Mesenchymal stem cell (in vitro differentiated cells and primary cell): ENCODE data around the gene RPAIN.

Experiments
- DNase-seq: peaks from one replicate; pipeline ENCODE4 v3.0.0-alpha.2; 2013
- H2AFZ ChIP-seq: one replicate; pipeline ENCODE4 v1.6.1; 2013; ENCODE audit warnings: low read depth, mild to moderate bottlenecking, control low read depth, inconsistent platforms, low read length, moderate library complexity
- H2AK5ac ChIP-seq: 2 replicates; pipeline ENCODE4 v1.6.1; 2013; ENCODE audit warnings: low read length, moderate library complexity, mild to moderate bottlenecking, inconsistent platforms; ENCODE audit not compliant: severe bottlenecking
- H2BK120ac ChIP-seq: one replicate; pipeline ENCODE4 v1.6.1; 2013; ENCODE audit warnings: low read depth, mild to moderate bottlenecking, inconsistent platforms, low read length, moderate library complexity
- H2BK12ac ChIP-seq, 2 experiments: one replicate each; pipeline ENCODE4 v1.6.1; 2013; ENCODE audit warnings: inconsistent platforms in 2 of 2, low read length in 2 of 2, mild to moderate bottlenecking in 2 of 2, moderate library complexity in 2 of 2, control low read depth in 1 of 2
- H2BK15ac ChIP-seq: one replicate; pipeline ENCODE4 v1.6.1; 2013; ENCODE audit warnings: mild to moderate bottlenecking, low read depth, inconsistent platforms; ENCODE audit not compliant: poor library complexity, severe bottlenecking
- H2BK5ac ChIP-seq: 2 replicates; pipeline ENCODE4 v1.6.1; 2013; ENCODE audit warnings: low read depth, mild to moderate bottlenecking, low read length, control low read depth, inconsistent platforms; ENCODE audit not compliant: poor library complexity, severe bottlenecking
- H3K14ac ChIP-seq, 2 experiments: one replicate each; pipeline ENCODE4 v1.6.1; 2013; ENCODE audit warnings: inconsistent platforms in 2 of 2, low read length in 2 of 2, control low read depth in 1 of 2, mild to moderate bottlenecking in 1 of 2, moderate library complexity in 1 of 2
- H3K18ac ChIP-seq, 2 experiments: one replicate each; pipeline ENCODE4 v1.6.1; 2013; ENCODE audit warnings: inconsistent platforms in 2 of 2, low read length in 2 of 2, control low read depth in 1 of 2, low read depth in 1 of 2, mild to moderate bottlenecking in 1 of 2
- H3K23ac ChIP-seq, 2 experiments: one replicate each; pipeline ENCODE4 v1.6.1; 2013; ENCODE audit warnings: inconsistent platforms in 2 of 2, low read length in 2 of 2, mild to moderate bottlenecking in 2 of 2, moderate library complexity in 2 of 2, control low read depth in 1 of 2
- H3K27ac ChIP-seq: 2 replicates; pipeline ENCODE4 v1.5.1; 2013; ENCODE audit warnings: mild to moderate bottlenecking, moderate library complexity, low read length, control low read depth, inconsistent platforms; ENCODE audit not compliant: poor library complexity, severe bottlenecking
- H3K27me3 ChIP-seq, 2 experiments: 2 replicates each; pipeline versions ENCODE4 v1.6.1 to v1.7.0; 2013; ENCODE audit warnings: low read length in 2 of 2, mild to moderate bottlenecking in 2 of 2, moderate library complexity in 2 of 2, control low read depth in 1 of 2, inconsistent platforms in 1 of 2; ENCODE audit not compliant: control insufficient read depth in 1 of 2, insufficient read depth in 1 of 2
- H3K36me3 ChIP-seq, 2 experiments: 2 replicates each; pipeline versions ENCODE4 v1.6.1 to v1.7.0; 2013; ENCODE audit warnings: low read length in 2 of 2, control low read depth in 1 of 2, inconsistent platforms in 1 of 2, low read depth in 1 of 2, mild to moderate bottlenecking in 1 of 2; ENCODE audit not compliant: insufficient read depth in 2 of 2, control insufficient read depth in 1 of 2
- H3K4ac ChIP-seq, 2 experiments: one replicate each; pipeline ENCODE4 v1.6.1; 2013; ENCODE audit warnings: inconsistent platforms in 2 of 2, low read length in 2 of 2, mild to moderate bottlenecking in 2 of 2, moderate library complexity in 2 of 2, control low read depth in 1 of 2, low read depth in 1 of 2
- H3K4me1 ChIP-seq: 2 replicates; pipeline ENCODE4 v1.6.1; 2013; ENCODE audit warnings: low read depth, low read length, control low read depth; ENCODE audit not compliant: control insufficient read depth, insufficient read depth
- H3K4me2 ChIP-seq: 2 replicates; pipeline ENCODE4 v1.6.1; 2013; ENCODE audit warnings: low read length, mild to moderate bottlenecking, inconsistent platforms; ENCODE audit not compliant: poor library complexity, severe bottlenecking
- H3K4me3 ChIP-seq, 2 experiments: 2 replicates each; pipeline versions ENCODE4 v1.5.1 to v1.7.0; 2013; ENCODE audit warnings: low read length in 2 of 2, mild to moderate bottlenecking in 2 of 2, control low read depth in 1 of 2, low read depth in 1 of 2; ENCODE audit not compliant: insufficient read depth in 1 of 2
- H3K79me1 ChIP-seq: replicated peaks from 2 replicates; pipeline ENCODE4 v1.6.1; 2013; ENCODE audit warnings: mild to moderate bottlenecking, control low read depth, low read length, inconsistent platforms; ENCODE audit not compliant: poor library complexity, severe bottlenecking
- H3K9ac ChIP-seq: 2 replicates; pipeline ENCODE4 v1.7.0; 2013; ENCODE audit warnings: mild to moderate bottlenecking, low read length, moderate library complexity
- H3K9me3 ChIP-seq: 2 replicates; pipeline ENCODE4 v1.7.0; 2013; ENCODE audit warnings: mild to moderate bottlenecking, low read length; ENCODE audit not compliant: control insufficient read depth
- H4K8ac ChIP-seq: one replicate; pipeline ENCODE4 v1.6.1; 2013; ENCODE audit warnings: inconsistent platforms, mild to moderate bottlenecking, low read length, moderate library complexity
- H4K91ac ChIP-seq: one replicate; pipeline ENCODE4 v1.6.1; 2013; ENCODE audit warnings: mild to moderate bottlenecking, low read length, inconsistent platforms
- WGBS: methylation state at CpG from one replicate; pipeline ENCODE4 v1.1.7; 2013; ENCODE audit warnings: mixed read lengths; 5-methylcytosine and 5-hydroxymethylcytosine counted together

The RPAIN gene

DNA sequence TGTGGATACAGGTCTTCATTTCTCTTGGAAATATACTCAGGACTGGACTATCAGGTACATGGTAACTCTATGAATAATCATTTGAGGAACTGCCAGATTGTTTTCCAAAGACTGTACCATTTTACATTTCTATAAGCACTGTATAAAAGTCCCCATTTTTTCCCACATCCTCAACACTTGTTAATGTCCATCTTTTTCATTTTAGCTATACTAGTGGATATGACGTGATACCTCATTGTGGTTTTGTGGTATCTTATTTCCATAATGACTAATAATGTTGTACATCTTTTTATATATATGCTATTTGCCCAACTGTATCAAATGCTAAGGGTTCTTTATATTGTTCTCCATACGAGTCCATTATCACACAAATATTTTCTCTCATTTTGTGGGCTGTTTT lies 23.4 kb upstream of the RPAIN start:
- DNase-seq, result no peak
- no CpG with 5 or more reads among the region's 2 CpGs for WGBS
- H3K36me3 ChIP-seq, result peaks cover 46 to 81% of the 10 kb centered on the region in 2 experiments

DNA sequence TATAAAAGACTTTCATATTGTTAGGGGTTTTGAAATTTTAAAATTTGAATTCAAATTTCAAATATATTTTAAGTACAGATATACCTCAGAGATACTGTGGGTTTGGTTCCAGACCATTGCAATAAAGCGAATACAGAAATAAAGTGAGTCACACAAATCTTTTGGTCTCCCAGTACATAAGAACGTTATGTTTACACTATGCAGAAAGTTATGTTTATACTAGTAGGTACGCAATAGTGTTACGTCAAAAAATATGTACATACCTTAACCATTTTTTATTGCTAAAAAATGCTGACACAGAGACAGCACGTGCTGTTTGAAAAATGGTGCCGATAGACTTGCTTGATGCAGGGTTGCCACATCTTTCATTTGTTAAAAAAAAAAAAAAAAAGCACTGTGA lies 20.2 kb upstream of the RPAIN start:
- no peak overlapping the region for H2BK120ac ChIP-seq
- H3K36me3 ChIP-seq, result peaks cover 41 to 85% of the 10 kb centered on the region in 2 experiments
- H3K14ac ChIP-seq, result no peak overlapping the region
- H4K91ac ChIP-seq, result no peak overlapping the region
- no peak overlapping the region for H2BK5ac ChIP-seq
- no peak for DNase-seq
- peaks cover 4% of the 10 kb centered on the region for H3K79me1 ChIP-seq
- no peak overlapping the region for H3K4ac ChIP-seq
- no peaks in the 10 kb centered on the region for H3K9me3 ChIP-seq
- H3K9ac ChIP-seq, result no peak overlapping the region
- no peak overlapping the region for H2AK5ac ChIP-seq
- no peak overlapping the region for H3K23ac ChIP-seq
- H3K27me3 ChIP-seq, result no peaks in the 10 kb centered on the region
- H2AFZ ChIP-seq, result no peak overlapping the region
- H3K4me3 ChIP-seq, result no peak overlapping the region
- H4K8ac ChIP-seq, result no peak overlapping the region
- no peak overlapping the region for H3K4me2 ChIP-seq
- no peak overlapping the region for H2BK12ac ChIP-seq
- no peak overlapping the region for H3K27ac ChIP-seq
- 90% methylated on average over 3 of the region's 6 CpGs for WGBS
- H2BK15ac ChIP-seq, result no peak overlapping the region
- H3K4me1 ChIP-seq, result no peaks in the 10 kb centered on the region
- no peak overlapping the region for H3K18ac ChIP-seq

More for the DNA sequence above, 23.4 kb upstream of the RPAIN start:
- no peak overlapping the region for H3K4me3 ChIP-seq
- H3K9ac ChIP-seq, result no peak overlapping the region
- no peaks in the 10 kb centered on the region for H3K9me3 ChIP-seq
- H3K4me1 ChIP-seq, result no peaks in the 10 kb centered on the region
- H3K14ac ChIP-seq, result no peak overlapping the region
- H4K8ac ChIP-seq, result no peak overlapping the region
- H3K79me1 ChIP-seq, result peaks cover 6% of the 10 kb centered on the region
- H4K91ac ChIP-seq, result no peak overlapping the region
- H2BK5ac ChIP-seq, result no peak overlapping the region
- H3K23ac ChIP-seq, result no peak overlapping the region
- H2BK12ac ChIP-seq, result no peak overlapping the region
- H2BK120ac ChIP-seq, result no peak overlapping the region
- H3K27me3 ChIP-seq, result no peaks in the 10 kb centered on the region
- H2AFZ ChIP-seq, result no peak overlapping the region
- no peak overlapping the region for H2BK15ac ChIP-seq
- no peak overlapping the region for H2AK5ac ChIP-seq
- no peak overlapping the region for H3K4me2 ChIP-seq
- H3K27ac ChIP-seq, result no peak overlapping the region
- H3K18ac ChIP-seq, result no peak overlapping the region
- H3K4ac ChIP-seq, result no peak overlapping the region

DNA sequence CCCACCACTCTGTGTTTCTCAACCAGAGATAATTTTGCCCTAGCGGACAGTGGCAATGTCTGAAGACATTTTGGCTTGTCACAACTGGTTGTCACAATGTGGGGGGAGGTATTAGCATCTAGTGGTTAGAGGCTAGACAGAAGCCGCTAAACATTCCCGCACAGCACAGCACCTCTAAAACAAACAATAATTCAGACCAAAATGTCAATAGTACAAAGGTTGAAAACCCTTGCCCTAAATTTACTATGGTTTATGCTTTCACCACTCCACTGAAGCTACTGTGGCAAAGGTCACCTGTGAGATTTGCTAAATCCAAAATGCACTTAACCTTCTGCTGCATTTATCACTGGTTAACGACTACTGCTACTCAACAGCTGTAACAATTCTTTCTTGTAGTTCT lies 14.6 kb upstream of the RPAIN start:
- Histone ChIP-seq H3K4ac (no peak overlapping the region), H3K14ac (no peak overlapping the region), H2BK120ac (no peak overlapping the region), H3K27ac (no peak overlapping the region), H3K4me2 (no peak overlapping the region), H3K23ac (no peak overlapping the region), H3K9me3 (no peaks in the 10 kb centered on the region), H3K4me1 (no peaks in the 10 kb centered on the region), H2BK5ac (no peak overlapping the region), H4K8ac (no peak overlapping the region), H3K79me1 (peaks cover 19% of the 10 kb centered on the region), H3K9ac (no peak overlapping the region), H3K27me3 (no peaks in the 10 kb centered on the region), H3K4me3 (no peak overlapping the region), H3K36me3 (peaks cover 29 to 94% of the 10 kb centered on the region in 2 experiments), H2BK12ac (no peak overlapping the region), H2AFZ (no peak overlapping the region), H4K91ac (no peak overlapping the region), H2AK5ac (no peak overlapping the region), H2BK15ac (no peak overlapping the region), H3K18ac (no peak overlapping the region)
- DNase-seq, result no peak
- WGBS, result 87% methylated on average over 4 of the region's 4 CpGs

DNA sequence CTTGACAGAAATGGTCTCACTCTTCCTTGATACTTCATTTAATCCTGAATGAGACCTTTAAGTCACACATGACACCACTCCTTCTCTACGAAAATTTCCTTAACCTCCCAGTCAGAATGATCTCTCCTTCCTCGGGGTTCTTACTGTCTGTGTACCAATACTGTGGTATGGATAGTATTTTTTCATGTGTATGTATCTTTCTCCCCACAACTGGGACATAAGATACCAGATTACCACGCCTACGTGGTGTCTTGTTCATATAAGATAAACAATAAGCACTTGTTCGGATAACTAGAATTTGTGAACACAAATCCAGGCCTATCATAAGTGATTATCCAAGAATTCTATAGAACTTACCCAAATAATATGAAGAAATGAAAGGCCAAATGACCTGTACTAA lies 11.8 kb upstream of the RPAIN start:
- no peak overlapping the region for H3K27ac ChIP-seq
- H2BK120ac ChIP-seq, result no peak overlapping the region
- H3K18ac ChIP-seq, result no peak overlapping the region
- H2BK12ac ChIP-seq, result no peak overlapping the region
- DNase-seq, result no peak
- H2BK5ac ChIP-seq, result no peak overlapping the region
- no peak overlapping the region for H3K14ac ChIP-seq
- WGBS, result 100% methylated on average over 2 of the region's 5 CpGs
- H3K23ac ChIP-seq, result no peak overlapping the region
- no peak overlapping the region for H3K4ac ChIP-seq
- H3K9ac ChIP-seq, result no peak overlapping the region
- no peaks in the 10 kb centered on the region for H3K27me3 ChIP-seq
- no peak overlapping the region for H4K91ac ChIP-seq
- no peak overlapping the region for H2AFZ ChIP-seq
- no peaks in the 10 kb centered on the region for H3K9me3 ChIP-seq
- no peak overlapping the region for H4K8ac ChIP-seq
- no peak overlapping the region for H3K4me2 ChIP-seq
- H3K4me3 ChIP-seq, result no peak overlapping the region
- H3K36me3 ChIP-seq, result peaks cover 21 to 93% of the 10 kb centered on the region in 2 experiments
- H2AK5ac ChIP-seq, result no peak overlapping the region
- no peak overlapping the region for H2BK15ac ChIP-seq
- peaks cover 21% of the 10 kb centered on the region for H3K79me1 ChIP-seq
- peaks cover 3% of the 10 kb centered on the region for H3K4me1 ChIP-seq
